ENCODE measurements around the gene PDZD7. TPM values are rescaled to one million over a fixed set of nuclear protein-coding genes. Genes with fewer than 3 reads are reported as not detected.

The PDZD7 gene
- total RNA-seq, 1 donor from 2014 or later: 0.53 TPM

DNA sequence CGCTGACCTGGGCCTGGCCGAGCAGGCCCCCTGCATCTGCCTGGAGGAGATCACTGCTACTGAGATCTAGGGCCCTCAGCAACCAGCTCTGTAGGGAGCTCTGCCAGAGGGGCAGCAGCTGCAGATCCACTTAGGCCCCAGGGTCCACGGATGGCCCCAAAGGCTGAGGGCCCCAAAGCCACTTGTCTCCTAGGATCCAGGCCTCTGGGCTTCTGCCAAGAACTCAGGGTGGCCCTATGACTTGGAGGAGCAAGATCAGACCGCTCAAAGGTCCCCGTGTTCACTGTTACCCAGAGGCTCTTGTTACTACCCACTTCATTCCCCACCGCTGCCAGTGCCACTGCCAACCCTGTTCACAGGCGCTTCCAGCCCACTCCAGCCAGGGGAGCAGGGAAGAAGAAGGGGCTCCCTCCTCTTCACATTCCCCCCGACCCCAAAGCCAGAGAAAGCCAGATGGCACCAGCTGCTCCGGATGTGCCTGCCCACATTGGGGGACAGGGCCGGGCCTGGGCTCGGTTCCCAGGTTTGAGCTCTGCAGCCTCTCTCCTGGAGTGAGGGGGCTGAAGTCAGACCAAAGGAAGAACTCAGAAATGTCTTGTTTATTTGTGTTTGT, 23.7 kb downstream of the PDZD7 start:
- TF ChIP-seq, protein P1, sequence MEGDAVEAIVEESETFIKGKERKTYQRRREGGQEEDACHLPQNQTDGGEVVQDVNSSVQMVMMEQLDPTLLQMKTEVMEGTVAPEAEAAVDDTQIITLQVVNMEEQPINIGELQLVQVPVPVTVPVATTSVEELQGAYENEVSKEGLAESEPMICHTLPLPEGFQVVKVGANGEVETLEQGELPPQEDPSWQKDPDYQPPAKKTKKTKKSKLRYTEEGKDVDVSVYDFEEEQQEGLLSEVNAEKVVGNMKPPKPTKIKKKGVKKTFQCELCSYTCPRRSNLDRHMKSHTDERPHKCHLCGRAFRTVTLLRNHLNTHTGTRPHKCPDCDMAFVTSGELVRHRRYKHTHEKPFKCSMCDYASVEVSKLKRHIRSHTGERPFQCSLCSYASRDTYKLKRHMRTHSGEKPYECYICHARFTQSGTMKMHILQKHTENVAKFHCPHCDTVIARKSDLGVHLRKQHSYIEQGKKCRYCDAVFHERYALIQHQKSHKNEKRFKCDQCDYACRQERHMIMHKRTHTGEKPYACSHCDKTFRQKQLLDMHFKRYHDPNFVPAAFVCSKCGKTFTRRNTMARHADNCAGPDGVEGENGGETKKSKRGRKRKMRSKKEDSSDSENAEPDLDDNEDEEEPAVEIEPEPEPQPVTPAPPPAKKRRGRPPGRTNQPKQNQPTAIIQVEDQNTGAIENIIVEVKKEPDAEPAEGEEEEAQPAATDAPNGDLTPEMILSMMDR (IDR thresholded peaks at IDR 0.05): no peak
- Histone ChIP-seq H3K27ac (peak overlapping the region; percentile 39 to 53), H3K9me3 (no peaks in the 10 kb centered on the region), H3K36me3 (peaks cover 50 to 52% of the 10 kb centered on the region in 2 donors), H3K27me3 (no peaks in the 10 kb centered on the region), H3K4me3 (no peak overlapping the region), H3K4me1 (peaks cover 5 to 9% of the 10 kb centered on the region in 2 donors)
- intact Hi-C loops (cut with DNase I): loop anchor here (10.0 kb wide), 1 partner anchor 1638 kb away; the partner anchor contains the start of gene TRIM8
- no peak for DNase-seq (ENCODE audit: low spot score in 2 of 2)

DNA sequence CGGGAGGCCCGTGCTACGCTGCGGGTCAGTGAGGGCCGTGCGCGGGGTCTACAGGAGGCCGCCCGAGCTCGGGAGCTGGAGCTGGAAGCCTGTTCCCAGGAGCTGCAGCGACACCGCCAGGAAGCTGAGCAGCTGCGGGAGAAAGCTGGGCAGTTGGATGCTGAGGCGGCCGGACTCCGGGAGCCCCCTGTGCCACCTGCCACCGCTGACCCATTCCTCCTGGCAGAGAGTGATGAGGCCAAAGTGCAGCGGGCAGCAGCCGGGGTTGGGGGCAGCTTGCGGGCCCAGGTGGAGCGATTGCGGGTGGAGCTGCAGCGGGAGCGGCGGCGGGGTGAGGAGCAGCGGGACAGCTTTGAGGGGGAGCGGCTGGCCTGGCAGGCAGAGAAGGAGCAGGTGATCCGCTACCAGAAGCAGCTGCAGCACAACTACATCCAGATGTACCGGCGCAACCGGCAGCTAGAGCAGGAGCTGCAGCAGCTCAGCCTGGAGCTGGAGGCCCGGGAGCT, 24.3 kb downstream of the PDZD7 start:
- Histone ChIP-seq H3K27me3 (no peaks in the 10 kb centered on the region), H3K4me1 (peaks cover 11 to 14% of the 10 kb centered on the region in 2 donors), H3K4me3 (no peak overlapping the region), H3K27ac (no peak overlapping the region), H3K9me3 (no peaks in the 10 kb centered on the region), H3K36me3 (peaks cover 50 to 52% of the 10 kb centered on the region in 2 donors)
- TF ChIP-seq, protein P1 (IDR thresholded peaks at IDR 0.05): no peak
- DNase-seq (ENCODE audit: low spot score in 2 of 2): no peak
- intact Hi-C loops (cut with DNase I): loop anchor here (10.0 kb wide), 1 partner anchor 1638 kb away; the partner anchor contains the start of gene TRIM8

DNA sequence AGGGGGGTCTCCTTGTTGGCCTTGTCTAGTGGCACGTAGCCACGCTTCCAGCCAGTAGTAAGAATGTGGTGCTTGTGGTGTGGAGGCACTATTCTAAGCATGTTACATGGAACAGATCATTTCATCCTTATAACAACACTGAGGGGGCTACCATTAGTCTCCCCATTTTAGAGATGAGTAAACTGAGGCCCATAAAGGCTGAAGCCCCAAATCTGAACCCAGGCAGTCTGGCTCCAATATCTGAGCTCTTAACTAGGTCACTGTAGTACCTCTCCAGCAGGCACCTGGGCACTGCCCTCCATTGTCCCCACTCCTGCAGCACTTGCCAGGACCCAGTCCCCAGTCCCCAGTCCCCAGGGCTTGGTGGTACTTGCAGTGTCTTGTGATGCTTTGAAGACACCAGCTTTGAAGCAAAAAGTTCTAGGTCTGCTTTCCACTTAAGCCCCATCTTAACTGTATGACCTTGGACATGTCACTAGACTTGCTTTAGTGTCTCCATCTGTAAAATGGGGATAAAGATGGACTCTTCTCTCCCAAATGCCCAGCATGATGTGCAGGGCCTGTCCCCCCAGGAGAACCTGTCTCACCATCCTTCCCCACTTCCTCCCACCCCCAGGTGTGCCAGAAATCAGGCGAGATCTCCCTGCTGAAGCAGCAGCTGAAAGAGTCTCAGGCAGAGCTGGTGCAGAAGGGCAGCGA, 24.9 kb downstream of the PDZD7 start:
- H3K27me3 ChIP-seq: no peaks in the 10 kb centered on the region
- H3K36me3 ChIP-seq: peaks cover 50 to 52% of the 10 kb centered on the region in 2 donors
- H3K4me1 ChIP-seq: peaks cover 14 to 16% of the 10 kb centered on the region in 2 donors
- no peak overlapping the region for H3K4me3 ChIP-seq
- TF ChIP-seq, protein P1 (IDR thresholded peaks at IDR 0.05): no peak
- intact Hi-C loops (cut with DNase I): loop anchor here (10.0 kb wide), 1 partner anchor 1639 kb away; the partner anchor contains the start of gene TRIM8
- H3K27ac ChIP-seq: no peak overlapping the region
- no peaks in the 10 kb centered on the region for H3K9me3 ChIP-seq
- no peak for DNase-seq (ENCODE audit: low spot score in 2 of 2)

DNA sequence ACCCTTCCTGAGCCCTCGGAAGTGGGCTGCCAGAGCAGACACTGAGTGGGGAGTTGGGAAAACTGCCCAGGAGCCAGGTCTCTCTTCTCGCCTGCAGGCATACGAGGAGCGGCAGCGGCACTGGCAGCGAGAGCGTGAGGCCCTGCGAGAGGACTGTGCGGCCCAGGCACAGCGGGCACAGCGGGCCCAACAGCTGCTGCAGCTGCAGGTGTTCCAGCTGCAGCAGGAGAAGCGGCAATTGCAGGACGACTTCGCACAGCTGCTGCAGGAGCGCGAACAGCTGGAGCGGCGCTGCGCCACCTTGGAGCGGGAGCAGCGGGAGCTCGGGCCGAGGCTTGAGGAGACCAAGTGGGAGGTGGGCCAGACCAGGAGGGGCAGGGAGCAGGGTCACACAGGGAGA, 25.6 kb downstream of the PDZD7 start:
- Histone ChIP-seq H3K4me1 (peaks cover 16 to 19% of the 10 kb centered on the region in 2 donors), H3K36me3 (peaks cover 50 to 52% of the 10 kb centered on the region in 2 donors)

DNA sequence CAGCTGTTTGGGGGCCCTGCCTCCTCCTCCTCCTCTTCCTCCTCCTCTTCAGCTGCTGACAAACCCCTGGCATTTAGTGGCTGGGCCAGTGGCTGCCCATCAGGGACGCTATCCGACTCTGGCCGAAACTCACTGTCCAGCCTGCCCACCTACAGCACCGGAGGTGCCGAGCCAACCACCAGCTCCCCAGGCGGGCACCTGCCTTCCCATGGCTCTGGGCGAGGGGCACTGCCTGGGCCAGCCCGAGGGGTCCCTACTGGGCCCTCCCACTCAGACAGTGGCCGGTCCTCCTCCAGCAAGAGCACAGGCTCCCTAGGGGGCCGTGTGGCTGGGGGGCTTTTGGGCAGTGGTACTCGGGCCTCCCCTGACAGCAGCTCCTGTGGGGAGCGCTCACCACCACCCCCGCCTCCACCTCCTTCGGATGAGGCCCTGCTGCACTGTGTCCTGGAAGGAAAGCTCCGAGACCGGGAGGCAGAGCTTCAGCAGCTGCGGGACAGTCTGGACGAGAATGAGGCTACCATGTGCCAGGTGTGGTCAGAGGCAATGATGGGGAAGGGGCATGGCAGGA, 27.2 kb downstream of the PDZD7 start:
- Histone ChIP-seq H3K4me3 (no peak overlapping the region), H3K36me3 (peaks cover 50 to 52% of the 10 kb centered on the region in 2 donors), H3K4me1 (peaks cover 16 to 22% of the 10 kb centered on the region in 2 donors), H3K27me3 (no peaks in the 10 kb centered on the region), H3K9me3 (no peaks in the 10 kb centered on the region), H3K27ac (peak overlapping the region; percentile 99 to 100)
- no peak for DNase-seq (ENCODE audit: low spot score in 2 of 2)
- TF ChIP-seq, protein P1 (IDR thresholded peaks at IDR 0.05): no peak
- intact Hi-C loops (cut with DNase I): loop anchor here (10.0 kb wide), 1 partner anchor 1641 kb away; the partner anchor contains the start of gene TRIM8

More for the DNA sequence above, 25.6 kb downstream of the PDZD7 start:
- H3K9me3 ChIP-seq: no peaks in the 10 kb centered on the region
- intact Hi-C loops (cut with DNase I): loop anchor here (10.0 kb wide), 1 partner anchor 1639 kb away; the partner anchor contains the start of gene TRIM8
- no peak overlapping the region for H3K27ac ChIP-seq
- TF ChIP-seq, protein P1 (IDR thresholded peaks at IDR 0.05): no peak
- no peak overlapping the region for H3K4me3 ChIP-seq
- DNase-seq (ENCODE audit: low spot score in 2 of 2): no peak
- H3K27me3 ChIP-seq: no peaks in the 10 kb centered on the region

Data from ascending aorta (tissue), 2 donors.